ENCODE data around the gene NEK7.

GRCh38 chr1:198160222-198160621, 3.4 kb downstream of the NEK7 start:
- no peak for TF ChIP-seq REST (IDR thresholded peaks at IDR 0.05; ENCODE audit: borderline replicate concordance)
- no peak for TF ChIP-seq CTCF (IDR thresholded peaks at IDR 0.05; ENCODE audit: poor library complexity, severe bottlenecking)
- TF ChIP-seq POLR2AphosphoS5 (IDR thresholded peaks at IDR 0.05) = no peak

All from neural cell (in vitro differentiated cells).